ENCODE measurements around the gene STK38. TPM values are rescaled to one million over a fixed set of nuclear protein-coding genes. Genes with fewer than 3 reads are reported as not detected.

STK38 gene
- total RNA-seq, 4 donors from 2014 or later, result 59.1 to 101 (median 86.4) TPM

DNA sequence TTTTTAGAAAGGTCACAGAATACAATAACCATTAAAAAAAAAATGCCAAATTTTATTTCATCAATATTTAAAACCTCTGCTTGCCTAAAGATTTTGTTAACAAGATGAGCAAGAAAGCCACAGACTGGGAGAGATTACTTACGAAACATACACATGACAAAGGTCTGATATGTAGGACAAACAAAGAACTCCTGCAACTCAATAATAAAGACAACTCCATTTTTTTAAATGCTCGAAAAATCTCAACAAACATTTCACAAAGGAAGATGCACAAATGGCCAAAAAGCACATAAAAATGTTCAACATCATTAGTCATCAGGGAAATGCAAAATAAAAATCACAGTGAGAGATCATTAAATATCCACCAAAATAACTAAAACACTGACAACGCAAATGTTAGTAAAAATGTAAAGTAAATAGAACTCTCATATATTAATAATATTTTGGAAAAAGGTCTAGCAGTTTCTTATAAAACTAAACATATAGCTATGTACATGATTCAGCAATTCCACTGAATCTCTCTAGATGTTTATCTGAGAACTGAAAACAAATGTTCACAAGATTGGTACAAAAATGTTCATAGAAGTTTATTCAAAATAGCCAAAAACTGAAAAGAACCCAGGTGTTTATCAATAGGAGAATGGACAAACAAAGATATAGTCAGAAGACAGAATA lies 10.3 kb downstream of the STK38 start:
- in situ Hi-C loops (cut with MboI; ENCODE audit: low pct_ligation_motif_present in 1 of 4, low pct_unique_long_range_greater_than_20kb in 1 of 4, low sequenced_read_pairs in 3 of 4), result no loop called here
- intact Hi-C loops (cut with DNase I; ENCODE audit: low total_unique reads), result no loop called here
- H3K27me3 ChIP-seq, result no peaks in the 10 kb centered on the region
- TF ChIP-seq POLR2A (IDR thresholded peaks at IDR 0.05), result no peak
- TF ChIP-seq CTCF (IDR thresholded peaks at IDR 0.05), result no peak
- TF ChIP-seq EP300 (IDR thresholded peaks at IDR 0.05; ENCODE audit: low read depth), result no peak
- TF ChIP-seq POLR2AphosphoS5 (IDR thresholded peaks at IDR 0.05), result no peak
- H3K9me3 ChIP-seq, result no peaks in the 10 kb centered on the region
- H3K36me3 ChIP-seq, result peaks cover 0 to 38% (median 17%) of the 10 kb centered on the region in 4 donors
- WGBS, 2 donors (ENCODE audit: low coverage in 1 of 2), result 87 to 89% methylated on average over 3 of the region's 3 CpGs
- H3K4me3 ChIP-seq, result no peak overlapping the region
- H3K4me1 ChIP-seq, result peaks cover 0 to 18% (median 2%) of the 10 kb centered on the region in 4 donors
- no peak overlapping the region for H3K27ac ChIP-seq
- DNase-seq, result no peak

DNA sequence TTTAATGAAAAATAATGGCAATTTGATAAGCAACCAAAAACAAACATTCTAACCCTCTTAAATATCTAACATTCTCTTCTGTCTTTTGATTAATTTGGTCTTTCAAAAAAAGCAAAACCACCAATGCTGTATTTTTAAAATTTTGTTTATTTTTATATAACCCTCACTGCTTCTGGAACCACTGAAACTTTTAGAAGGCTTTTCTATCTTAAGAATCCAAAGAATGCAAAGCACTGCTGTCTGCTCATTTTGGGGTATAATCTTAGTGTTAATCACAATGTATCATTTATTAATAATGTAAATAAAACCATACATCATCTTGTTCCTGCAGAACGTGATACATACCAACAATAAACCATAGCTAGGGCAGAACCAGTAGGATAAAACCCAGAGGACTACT lies 14.0 kb downstream of the STK38 start:
- 47 to 67% methylated on average over 1 of the region's 1 CpG for WGBS, 2 donors (ENCODE audit: low coverage in 1 of 2)
- no peak overlapping the region for H3K27ac ChIP-seq
- H3K4me1 ChIP-seq, result peaks cover 0 to 5% (median 0%) of the 10 kb centered on the region in 4 donors
- in situ Hi-C loops (cut with MboI; ENCODE audit: low pct_ligation_motif_present in 1 of 4, low pct_unique_long_range_greater_than_20kb in 1 of 4, low sequenced_read_pairs in 3 of 4) (no loop called here), intact Hi-C loops (cut with DNase I; ENCODE audit: low total_unique reads) (no loop called here)
- no peak overlapping the region for H3K4me3 ChIP-seq
- H3K27me3 ChIP-seq, result no peaks in the 10 kb centered on the region
- H3K9me3 ChIP-seq, result no peaks in the 10 kb centered on the region
- DNase-seq, result no peak
- no peak for TF ChIP-seq POLR2AphosphoS5 (IDR thresholded peaks at IDR 0.05)
- no peak for TF ChIP-seq POLR2A (IDR thresholded peaks at IDR 0.05)
- TF ChIP-seq EP300 (IDR thresholded peaks at IDR 0.05; ENCODE audit: low read depth), result no peak
- TF ChIP-seq CTCF (IDR thresholded peaks at IDR 0.05), result no peak
- H3K36me3 ChIP-seq, result peaks cover 0 to 27% (median 10%) of the 10 kb centered on the region in 4 donors

- Histone ChIP-seq H3K27ac (peak overlapping the region in 1 of 4 donors; percentile 15), H3K4me3 (no peak overlapping the region), H3K4me1 (peaks cover 0 to 15% (median 7%) of the 10 kb centered on the region in 4 donors), H3K36me3 (peaks cover 0 to 42% (median 14%) of the 10 kb centered on the region in 4 donors), H3K9me3 (no peaks in the 10 kb centered on the region), H3K27me3 (no peaks in the 10 kb centered on the region)
- intact Hi-C loops (cut with DNase I; ENCODE audit: low total_unique reads), result no loop called here
- TF ChIP-seq POLR2AphosphoS5 (IDR thresholded peaks at IDR 0.05) (no peak), POLR2A (IDR thresholded peaks at IDR 0.05) (no peak), CTCF (IDR thresholded peaks at IDR 0.05) (no peak), EP300 (IDR thresholded peaks at IDR 0.05; ENCODE audit: low read depth) (no peak)
- in situ Hi-C loops (cut with MboI; ENCODE audit: low pct_ligation_motif_present in 1 of 4, low pct_unique_long_range_greater_than_20kb in 1 of 4, low sequenced_read_pairs in 3 of 4), result no loop called here
- 95% methylated on average over 2 of the region's 2 CpGs; no CpG with 5 or more reads in 1 of the 2 donors for WGBS, 2 donors (ENCODE audit: low coverage in 1 of 2)
- DNase-seq, result no peak
These were observed 21.2 kb downstream of the STK38 start for GRCh38 chr6:36526066-36526465.

DNA sequence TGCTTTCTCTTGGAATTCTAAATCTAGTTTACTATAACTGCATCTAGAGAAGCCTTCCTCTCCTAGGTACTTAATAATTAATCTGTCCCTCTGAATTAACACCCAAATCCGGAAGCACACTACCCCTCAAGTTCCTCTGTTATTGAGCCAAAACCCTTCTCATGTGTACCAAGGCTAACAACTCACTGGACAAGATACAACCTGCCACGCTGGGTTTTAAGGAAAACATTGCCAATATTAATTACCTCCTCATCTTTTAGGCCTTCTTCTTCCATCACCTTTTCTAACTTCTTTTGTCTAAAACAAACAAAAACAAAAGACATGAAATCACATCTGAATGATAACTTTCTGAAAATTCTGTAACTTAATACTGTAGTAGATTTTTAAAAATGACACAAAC lies 21.9 kb downstream of the STK38 start:
- intact Hi-C loops (cut with DNase I; ENCODE audit: low total_unique reads) (no loop called here), in situ Hi-C loops (cut with MboI; ENCODE audit: low pct_ligation_motif_present in 1 of 4, low pct_unique_long_range_greater_than_20kb in 1 of 4, low sequenced_read_pairs in 3 of 4) (no loop called here)
- TF ChIP-seq EP300 (IDR thresholded peaks at IDR 0.05; ENCODE audit: low read depth), result no peak
- TF ChIP-seq CTCF (IDR thresholded peaks at IDR 0.05), result no peak
- TF ChIP-seq POLR2A (IDR thresholded peaks at IDR 0.05), result no peak
- no peak for TF ChIP-seq POLR2AphosphoS5 (IDR thresholded peaks at IDR 0.05)
- H3K4me3 ChIP-seq, result no peak overlapping the region
- no peak overlapping the region for H3K27ac ChIP-seq
- H3K27me3 ChIP-seq, result no peaks in the 10 kb centered on the region
- no peak for DNase-seq
- H3K36me3 ChIP-seq, result peaks cover 0 to 49% (median 17%) of the 10 kb centered on the region in 4 donors
- WGBS, 2 donors (ENCODE audit: low coverage in 1 of 2), result 66 to 100% methylated on average over 2 of the region's 2 CpGs
- H3K4me1 ChIP-seq, result peaks cover 0 to 15% (median 7%) of the 10 kb centered on the region in 4 donors
- H3K9me3 ChIP-seq, result no peaks in the 10 kb centered on the region
